Activated T-helper 2 cell treated with anti-CD3 and anti-CD28 coated beads, Interferon-gamma antibody, Interleukin-2, Interleukin-4, amounts not matched to agents 10 μg/mL and 5 μg/mL and 100 μg/mL, durations not matched to agents 14 hours and 24 hours and 36 hours (primary cell): ENCODE data around the gene LTA4H. TPM values are rescaled to one million over a fixed set of nuclear protein-coding genes. Genes with fewer than 3 reads are reported as not detected.
"Not testable (repeated sequence)": the region's sequence is repeated elsewhere in the genome, so short reads cannot be mapped to it uniquely, and the experiment has no call there.

Experiments used
- DNase-seq: peaks from one replicate; pipeline ENCODE4 v3.0.0; 2021; ENCODE audit warnings: low spot score
- H3K27ac Mint-ChIP-seq: one replicate; pipeline ENCODE4 v1.8.0; 2021; ENCODE audit warnings: mixed read lengths
- H3K27me3 Mint-ChIP-seq: one replicate; pipeline ENCODE4 v1.8.0; 2021; ENCODE audit warnings: low read depth, mixed read lengths
- H3K36me3 Mint-ChIP-seq: one replicate; pipeline ENCODE4 v1.8.0; 2021; ENCODE audit warnings: low read depth, mixed read lengths
- H3K4me1 Mint-ChIP-seq: one replicate; pipeline ENCODE4 v1.8.0; 2021; ENCODE audit warnings: low read depth, mixed read lengths
- H3K4me3 Mint-ChIP-seq: one replicate; pipeline ENCODE4 v1.8.0; 2021; ENCODE audit warnings: low read depth, mild to moderate bottlenecking, moderate library complexity, mixed read lengths
- H3K9me3 Mint-ChIP-seq: one replicate; pipeline ENCODE4 v1.8.0; 2021; ENCODE audit warnings: mixed read lengths
- intact Hi-C: fragments of 100-400 bp; cut with micrococcal nuclease; formaldehyde crosslinking; loops from one replicate; pipeline ENCODE4 v1.15.1; 2023
- total RNA-seq: library from RNA; stranded (reverse); gene quantifications from 2 replicates; pipeline ENCODE4 v1.2.3, GENCODE V29; 2022

Gene LTA4H
- total RNA-seq, 1 donor from 2014 or later = 65.2 TPM

- H3K27me3 Mint-ChIP-seq, DNase-seq, intact Hi-C loops, H3K4me3 Mint-ChIP-seq, H3K36me3 Mint-ChIP-seq, H3K27ac Mint-ChIP-seq, H3K4me1 Mint-ChIP-seq, H3K9me3 Mint-ChIP-seq: not testable (repeated sequence)
Measured at GRCh38 chr12:95969116-95969515, 66.3 kb downstream of the LTA4H start.

GRCh38 chr12:95967301-95967700 lies 68.1 kb downstream of the LTA4H start:
- intact Hi-C loops = no loop called here
- no peak for DNase-seq
- no peaks in the 10 kb centered on the region for H3K27me3 Mint-ChIP-seq
- H3K4me1 Mint-ChIP-seq = no peaks in the 10 kb centered on the region
- no peak overlapping the region for H3K4me3 Mint-ChIP-seq
- no peaks in the 10 kb centered on the region for H3K36me3 Mint-ChIP-seq
- H3K9me3 Mint-ChIP-seq = no peaks in the 10 kb centered on the region
- H3K27ac Mint-ChIP-seq = no peak overlapping the region

- Mint-ChIP-seq H3K9me3 (no peaks in the 10 kb centered on the region), H3K4me1 (no peaks in the 10 kb centered on the region), H3K4me3 (no peak overlapping the region), H3K36me3 (no peaks in the 10 kb centered on the region), H3K27ac (no peak overlapping the region), H3K27me3 (no peaks in the 10 kb centered on the region)
- intact Hi-C loops = no loop called here
- DNase-seq = no peak
Measured at GRCh38 chr12:95966287-95966870, 69.0 kb downstream of the LTA4H start.

GRCh38 chr12:95963096-95963495 lies 72.3 kb downstream of the LTA4H start:
- Mint-ChIP-seq H3K36me3 (no peaks in the 10 kb centered on the region), H3K27me3 (peaks cover 2% of the 10 kb centered on the region), H3K4me3 (no peak overlapping the region), H3K4me1 (no peaks in the 10 kb centered on the region), H3K9me3 (no peaks in the 10 kb centered on the region), H3K27ac (no peak overlapping the region)
- no peak for DNase-seq
- intact Hi-C loops = no loop called here

- Mint-ChIP-seq H3K4me3 (no peak overlapping the region), H3K4me1 (no peaks in the 10 kb centered on the region), H3K27me3 (peaks cover 2% of the 10 kb centered on the region), H3K27ac (no peak overlapping the region), H3K36me3 (no peaks in the 10 kb centered on the region), H3K9me3 (no peaks in the 10 kb centered on the region)
- intact Hi-C loops = no loop called here
- no peak for DNase-seq
Measured at GRCh38 chr12:95962222-95962621, 73.2 kb downstream of the LTA4H start.

GRCh38 chr12:95960241-95960640 lies 75.1 kb downstream of the LTA4H start:
- Mint-ChIP-seq H3K9me3 (no peaks in the 10 kb centered on the region), H3K4me3 (no peak overlapping the region), H3K36me3 (no peaks in the 10 kb centered on the region), H3K4me1 (no peaks in the 10 kb centered on the region), H3K27ac (no peak overlapping the region), H3K27me3 (peaks cover 2% of the 10 kb centered on the region)
- intact Hi-C loops = no loop called here
- no peak for DNase-seq

- H3K4me3 Mint-ChIP-seq = no peak overlapping the region
- intact Hi-C loops = no loop called here
- H3K4me1 Mint-ChIP-seq = no peaks in the 10 kb centered on the region
- H3K9me3 Mint-ChIP-seq = no peaks in the 10 kb centered on the region
- DNase-seq = no peak
- no peaks in the 10 kb centered on the region for H3K36me3 Mint-ChIP-seq
- no peak overlapping the region for H3K27ac Mint-ChIP-seq
- peaks cover 2% of the 10 kb centered on the region for H3K27me3 Mint-ChIP-seq
Measured at GRCh38 chr12:95959107-95959506, 76.3 kb downstream of the LTA4H start.

- Mint-ChIP-seq H3K27me3 (peaks cover 12% of the 10 kb centered on the region), H3K27ac (no peak overlapping the region), H3K36me3 (no peaks in the 10 kb centered on the region), H3K4me3 (no peak overlapping the region), H3K9me3 (no peaks in the 10 kb centered on the region), H3K4me1 (no peaks in the 10 kb centered on the region)
- no peak for DNase-seq
- intact Hi-C loops = no loop called here
Measured at GRCh38 chr12:95956557-95957145, 78.7 kb downstream of the LTA4H start.

GRCh38 chr12:95955549-95956159 lies 79.7 kb downstream of the LTA4H start:
- Mint-ChIP-seq H3K27me3 (peaks cover 20% of the 10 kb centered on the region), H3K36me3 (no peaks in the 10 kb centered on the region), H3K9me3 (no peaks in the 10 kb centered on the region), H3K4me3 (no peak overlapping the region), H3K27ac (no peak overlapping the region), H3K4me1 (no peaks in the 10 kb centered on the region)
- DNase-seq = no peak
- intact Hi-C loops = no loop called here

- Mint-ChIP-seq H3K4me1 (no peaks in the 10 kb centered on the region), H3K9me3 (no peaks in the 10 kb centered on the region), H3K27me3 (peaks cover 27% of the 10 kb centered on the region), H3K36me3 (no peaks in the 10 kb centered on the region), H3K27ac (no peak overlapping the region), H3K4me3 (no peak overlapping the region)
- DNase-seq = no peak
- intact Hi-C loops = no loop called here
Measured at GRCh38 chr12:95953000-95953399, 82.4 kb downstream of the LTA4H start.

- DNase-seq = no peak
- Mint-ChIP-seq H3K4me1 (no peaks in the 10 kb centered on the region), H3K27ac (no peak overlapping the region), H3K36me3 (no peaks in the 10 kb centered on the region), H3K4me3 (no peak overlapping the region), H3K27me3 (peaks cover 27% of the 10 kb centered on the region), H3K9me3 (no peaks in the 10 kb centered on the region)
- intact Hi-C loops = no loop called here
Measured at GRCh38 chr12:95951515-95951914, 83.9 kb downstream of the LTA4H start.
